Epithelial cell of umbilical artery (primary cell): ENCODE data around the gene LY6G6D. TPM values are rescaled to one million over a fixed set of nuclear protein-coding genes. Genes with fewer than 3 reads are reported as not detected.

Experiments
- total RNA-seq: library from RNA; depleted of rRNA; stranded (reverse); fragments of >200 nt; gene quantifications from 2 replicates; pipeline ENCODE4 v1.2.3, GENCODE V29; 2014

Gene LY6G6D
- total RNA-seq = not detected in 2 replicates

GRCh38 chr6:31715022-31715958, at the start of gene LY6G6D:
TSS of gene LY6G6D (plus strand) at chr6:31715348. CDS start at chr6:31715356, 8 bp downstream.

GRCh38 chr6:31665501-31666336, 49.4 kb upstream of the LY6G6D start, which contains the start of gene CSNK2B:
TSS of gene CSNK2B (plus strand) at chr6:31666080. CDS start at chr6:31666832, 752 bp downstream.

DNA sequence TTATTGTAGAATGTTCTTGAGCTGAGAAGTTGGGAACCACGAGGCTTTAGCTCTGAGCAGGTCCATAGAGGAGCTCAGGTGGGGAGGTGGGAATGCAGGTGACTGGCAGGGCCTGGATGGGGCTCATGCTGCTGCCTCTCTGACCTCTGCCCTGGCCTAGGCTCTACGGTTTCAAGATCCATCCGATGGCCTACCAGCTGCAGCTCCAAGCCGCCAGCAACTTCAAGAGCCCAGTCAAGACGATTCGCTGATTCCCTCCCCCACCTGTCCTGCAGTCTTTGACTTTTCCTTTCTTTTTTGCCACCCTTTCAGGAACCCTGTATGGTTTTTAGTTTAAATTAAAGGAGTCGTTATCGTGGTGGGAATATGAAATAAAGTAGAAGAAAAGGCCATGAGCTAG, 45.5 kb upstream of the LY6G6D start, which contains the start of gene LY6G5B:
LY6G5B (plus strand) TSS at position 301 of the 400 bp plus-strand sequence. CDS start 975 bp downstream, outside the sequence.

DNA sequence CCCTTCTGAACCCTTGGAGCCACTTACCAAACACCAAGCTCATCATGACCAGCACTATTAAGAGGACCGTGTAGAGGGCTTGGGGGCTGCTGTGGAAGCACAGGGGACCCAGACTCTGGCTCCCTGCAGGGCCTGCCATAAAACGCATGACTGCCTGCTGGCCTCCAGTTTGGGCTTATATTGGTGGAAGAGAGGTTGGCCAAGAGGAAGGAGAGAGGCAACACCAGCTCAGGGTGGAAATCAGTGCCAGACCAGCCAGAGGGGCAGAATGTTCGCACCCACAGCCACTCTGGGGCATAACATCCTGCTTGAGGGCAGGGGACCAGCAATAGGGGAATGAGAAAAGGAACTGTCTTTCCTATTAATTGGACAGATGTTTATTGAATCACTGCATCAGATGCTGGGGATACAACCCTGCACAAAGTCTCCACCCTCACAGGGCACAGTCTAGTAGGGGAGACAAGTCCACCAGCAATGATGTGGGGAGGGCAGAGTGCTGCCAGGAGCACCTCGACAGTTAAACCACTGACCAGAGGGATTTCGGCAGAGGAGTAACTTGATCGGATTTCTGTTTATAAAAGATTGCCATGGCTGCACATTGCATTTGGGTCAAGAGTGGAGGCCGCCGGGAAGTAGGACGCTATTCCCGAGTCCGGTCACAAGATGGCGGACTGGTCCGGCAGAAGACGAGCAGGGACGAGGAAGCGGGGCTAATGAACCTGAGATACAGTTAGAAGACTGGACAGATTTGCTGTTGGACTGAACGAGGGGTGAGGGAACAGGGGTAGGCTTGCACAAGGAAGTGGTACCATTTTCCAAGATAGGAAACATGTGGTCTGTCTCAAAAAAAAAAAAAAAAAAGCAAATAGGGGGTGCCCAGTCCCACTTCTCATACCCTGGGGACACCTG, 34.7 kb upstream of the LY6G6D start, which contains the start of gene LY6G5C:
LY6G5C (minus strand) TSS at position 842 of the 909 bp plus-strand sequence; CDS start at position 148, 694 bp downstream.

DNA sequence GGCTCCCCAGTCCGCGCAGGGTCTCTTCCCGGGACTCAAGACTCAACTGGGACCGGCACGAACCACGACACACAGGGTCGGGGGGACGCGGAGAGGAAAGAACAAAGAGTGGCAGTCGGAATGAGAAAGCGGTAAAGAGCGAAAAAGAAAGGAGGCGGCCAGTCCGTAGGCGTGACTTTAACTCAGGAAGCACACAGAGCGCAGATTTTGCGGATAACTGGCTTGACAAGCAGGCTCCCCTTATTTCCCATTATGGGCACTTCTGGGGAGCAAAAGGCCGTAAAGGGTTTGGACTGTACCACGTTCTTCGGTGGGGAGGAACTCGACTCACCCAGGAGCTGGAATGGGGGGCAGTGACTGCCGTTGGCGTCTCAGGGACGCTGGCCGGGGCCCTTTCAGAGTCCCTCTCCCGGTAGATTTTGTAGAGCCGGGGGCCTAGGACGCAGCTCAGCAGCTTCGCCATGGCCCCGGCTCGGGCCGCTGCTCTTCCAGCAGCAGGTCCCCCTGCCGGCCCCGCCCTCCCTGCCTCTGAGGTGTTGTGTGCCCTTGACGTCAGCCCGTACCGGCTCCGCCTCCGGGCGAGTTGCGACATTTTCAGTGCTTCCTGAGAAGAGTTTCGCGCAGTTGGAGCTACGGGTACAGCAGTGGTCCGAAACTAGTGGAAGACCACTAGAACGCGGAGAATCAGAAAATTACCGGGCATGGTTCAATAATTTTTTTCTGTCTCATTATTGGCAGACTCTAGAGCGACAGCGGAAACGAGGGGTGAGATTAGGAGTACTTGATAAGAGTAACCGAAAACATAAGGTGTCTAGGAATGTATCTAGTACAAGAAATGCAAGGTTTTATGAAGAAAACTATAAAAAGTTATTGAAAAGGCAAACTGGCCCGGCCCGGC, 12.1 kb upstream of the LY6G6D start, which contains the start of gene ABHD16A:
ABHD16A (minus strand) TSS at position 506 of the 898 bp plus-strand sequence; CDS start at position 463, 43 bp downstream.

DNA sequence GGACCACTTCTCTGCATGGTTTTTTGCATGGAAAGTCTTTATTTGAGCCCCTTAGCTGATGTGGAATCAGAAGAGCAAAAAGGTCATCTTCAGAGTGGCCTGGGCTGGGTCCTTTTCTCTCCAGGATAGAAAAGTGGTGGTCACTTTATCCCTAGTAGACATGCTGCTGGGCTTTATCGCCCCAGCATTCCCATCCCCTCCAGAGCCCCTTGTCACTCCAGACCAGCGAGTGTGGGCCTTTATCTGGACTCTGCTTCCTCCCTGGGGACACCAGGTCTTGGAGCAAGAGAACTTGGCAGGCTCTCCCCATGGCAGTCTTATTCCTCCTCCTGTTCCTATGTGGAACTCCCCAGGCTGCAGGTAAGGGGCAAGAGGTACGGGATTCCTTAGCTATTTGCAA, 8.5 kb upstream of the LY6G6D start, which contains the start of gene LY6G6F:
LY6G6F (plus strand) TSS at position 268 of the 400 bp plus-strand sequence; CDS start at position 309, 41 bp downstream.

DNA sequence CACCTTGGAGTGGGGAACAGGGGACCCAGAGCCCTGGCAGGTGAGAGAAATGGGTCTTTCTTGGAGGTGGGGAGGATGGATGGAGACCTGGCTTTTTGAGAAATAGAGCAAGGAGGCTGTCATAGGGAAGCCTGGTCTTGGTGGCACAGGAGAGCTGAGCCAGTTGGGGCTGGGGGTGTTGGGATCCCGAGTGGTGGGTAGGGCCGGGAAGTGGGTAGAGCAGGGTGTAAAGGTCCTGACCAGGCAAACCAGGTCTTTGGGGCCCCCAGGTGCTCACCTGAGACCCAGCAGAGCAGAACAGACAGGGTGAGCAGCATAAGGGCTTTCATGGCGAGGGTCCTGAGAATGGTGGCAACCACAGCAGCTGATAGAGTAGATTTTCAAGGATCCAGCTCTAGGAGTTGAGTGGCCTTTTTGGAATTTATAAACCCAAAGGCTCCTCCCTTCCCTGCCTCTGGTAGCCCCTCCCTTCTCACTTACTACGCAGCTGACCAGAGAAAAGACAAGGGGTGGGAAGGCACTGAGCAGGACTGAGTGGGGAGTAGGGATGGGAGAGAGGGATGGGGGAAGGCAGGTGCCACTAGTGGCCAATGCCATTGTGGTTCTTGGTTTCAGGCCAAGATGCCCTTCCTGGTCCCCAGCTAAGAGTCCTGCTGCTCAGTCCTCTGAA, 6.3 kb downstream of the LY6G6D start, which contains the start of gene LY6G6C:
LY6G6C (minus strand) TSS at position 396 of the 670 bp plus-strand sequence; CDS start at position 329, 67 bp downstream.

DNA sequence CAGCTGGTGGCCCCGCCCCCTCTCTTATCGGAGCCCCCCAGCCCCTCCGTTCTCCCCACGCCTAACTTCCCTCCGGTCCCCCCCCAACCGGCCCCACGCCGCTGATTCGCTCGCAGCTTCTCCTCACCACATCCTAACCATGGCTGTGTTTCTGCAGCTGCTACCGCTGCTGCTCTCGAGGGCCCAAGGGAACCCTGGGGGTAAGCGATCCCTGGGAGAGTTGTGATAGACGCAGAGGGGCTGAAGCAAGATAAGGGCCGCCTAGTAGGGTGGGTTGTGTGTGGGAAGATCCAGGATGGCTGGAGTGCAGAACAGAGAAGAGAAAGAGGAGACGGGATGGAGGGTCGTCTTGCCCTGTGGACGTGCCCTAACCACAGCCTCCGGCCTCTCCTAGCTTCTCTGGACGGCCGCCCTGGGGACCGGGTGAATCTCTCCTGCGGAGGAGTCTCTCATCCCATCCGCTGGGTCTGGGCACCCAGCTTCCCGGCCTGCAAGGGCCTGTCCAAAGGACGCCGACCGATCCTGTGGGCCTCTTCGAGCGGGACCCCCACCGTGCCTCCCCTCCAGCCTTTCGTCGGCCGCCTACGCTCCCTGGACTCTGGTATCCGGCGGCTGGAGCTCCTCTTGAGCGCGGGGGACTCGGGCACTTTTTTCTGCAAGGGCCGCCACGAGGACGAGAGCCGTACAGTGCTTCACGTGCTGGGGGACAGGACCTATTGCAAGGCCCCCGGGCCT, 8.3 kb downstream of the LY6G6D start, which contains the start of gene MPIG6B:
MPIG6B (plus strand) TSS at position 129 of the 735 bp plus-strand sequence; CDS start at position 140, 11 bp downstream.

GRCh38 chr6:31728767-31729514, 13.8 kb downstream of the LY6G6D start, which contains the start of gene DDAH2:
TSS of gene DDAH2 (minus strand) at chr6:31729299. CDS start at chr6:31729161, 138 bp downstream.

DNA sequence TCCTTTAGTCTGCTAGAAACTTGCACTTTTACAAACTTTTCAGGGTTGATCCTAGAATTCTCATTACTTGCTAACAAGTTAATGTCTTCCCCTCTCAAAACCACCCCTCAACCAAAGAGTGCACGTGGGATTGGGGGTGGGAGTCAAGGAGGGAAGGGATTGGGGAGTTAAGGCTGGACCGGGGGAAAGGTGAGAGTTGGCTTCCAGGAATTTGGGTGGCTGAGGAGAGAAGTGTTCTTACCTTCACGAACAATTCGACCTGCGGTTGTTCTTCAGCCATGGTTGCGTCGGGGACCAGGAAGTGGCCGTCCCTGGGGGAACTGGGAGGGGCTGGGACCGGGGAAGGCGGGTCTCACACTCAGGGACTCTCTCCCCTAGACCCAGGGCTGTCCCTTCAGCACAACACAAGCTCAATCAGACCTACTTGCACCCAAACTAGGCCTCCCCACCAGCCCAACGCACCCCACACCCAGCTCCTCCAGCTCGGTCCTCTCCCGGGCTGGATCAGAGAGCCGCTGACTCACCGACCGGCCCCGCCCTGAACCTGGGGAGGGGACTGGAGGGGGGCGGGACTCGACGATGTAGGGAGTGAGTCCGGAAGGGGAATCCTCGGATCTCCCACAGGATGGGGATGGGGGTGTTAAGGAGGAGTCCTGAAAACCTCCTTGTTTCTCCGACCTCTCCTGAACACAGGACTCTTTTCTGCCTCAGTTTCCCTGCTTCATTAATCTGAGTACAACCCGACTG, 21.0 kb downstream of the LY6G6D start, which contains the start of gene CLIC1:
CLIC1 (minus strand) TSS at position 510 of the 747 bp plus-strand sequence; CDS start at position 280, 230 bp downstream.

DNA sequence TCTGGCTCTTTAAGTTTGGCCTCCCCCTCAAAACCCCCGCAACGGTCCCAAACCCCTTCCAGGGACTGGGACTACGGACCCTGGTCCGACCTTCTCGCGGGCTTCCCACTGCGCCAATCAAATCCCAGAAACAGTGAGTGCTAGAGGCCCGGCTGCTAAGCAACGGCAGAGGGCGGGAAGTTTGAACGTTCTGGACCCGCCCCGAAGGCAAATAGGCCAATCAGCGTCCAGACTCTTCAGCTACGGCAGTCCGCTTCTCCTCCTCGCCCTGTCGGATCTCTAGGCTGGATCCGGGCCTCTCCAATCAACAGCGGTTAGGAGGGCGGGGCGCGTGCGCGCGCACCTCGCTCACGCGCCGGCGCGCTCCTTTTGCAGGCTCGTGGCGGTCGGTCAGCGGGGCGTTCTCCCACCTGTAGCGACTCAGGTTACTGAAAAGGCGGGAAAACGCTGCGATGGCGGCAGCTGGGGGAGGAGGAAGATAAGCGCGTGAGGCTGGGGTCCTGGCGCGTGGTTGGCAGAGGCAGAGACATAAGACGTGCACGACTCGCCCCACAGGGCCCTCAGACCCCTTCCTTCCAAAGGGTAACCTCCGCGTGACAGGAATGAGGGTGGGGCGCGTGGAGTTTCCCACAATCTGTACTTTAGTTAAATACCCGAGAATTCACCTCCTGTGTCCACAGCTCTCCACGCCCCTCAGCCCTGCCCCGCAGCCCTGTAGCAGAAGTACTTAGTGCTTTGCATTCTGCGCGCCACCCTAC, 24.7 kb downstream of the LY6G6D start, which contains the start of gene MSH5:
MSH5 (plus strand) TSS at position 367 of the 758 bp plus-strand sequence. CDS start 462 bp downstream, outside the sequence.

DNA sequence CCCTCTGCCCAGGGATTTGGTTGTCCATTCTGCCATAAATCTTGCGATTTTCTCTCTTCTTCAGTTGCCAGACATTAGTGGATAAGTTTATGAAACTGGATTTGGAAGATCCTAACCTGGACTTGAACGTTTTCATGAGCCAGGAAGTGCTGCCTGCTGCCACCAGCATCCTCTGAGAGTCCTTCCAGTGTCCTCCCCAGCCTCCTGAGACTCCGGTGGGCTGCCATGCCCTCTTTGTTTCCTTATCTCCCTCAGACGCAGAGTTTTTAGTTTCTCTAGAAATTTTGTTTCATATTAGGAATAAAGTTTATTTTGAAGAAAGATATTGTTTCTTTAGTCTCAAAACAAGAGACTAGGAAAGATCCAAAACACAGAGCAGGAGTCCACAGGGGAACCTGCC, 47.2 kb downstream of the LY6G6D start, which contains the start of gene SAPCD1:
SAPCD1 (plus strand) TSS at position 301 of the 400 bp plus-strand sequence. CDS start 399 bp downstream, outside the sequence.

